Rectal smooth muscle tissue (tissue), 1 donor: ENCODE measurements around the gene IL1RAPL1.

Source experiments
- H3K27ac ChIP-seq: one replicate; pipeline ENCODE4 v1.7.0; 2013; ENCODE audit warnings: low read depth, low read length, inconsistent platforms
- H3K27me3 ChIP-seq: one replicate; pipeline ENCODE4 v1.7.0; 2013; ENCODE audit warnings: low read length; ENCODE audit not compliant: control insufficient read depth, insufficient read depth
- H3K36me3 ChIP-seq: one replicate; pipeline ENCODE4 v1.7.0; 2013; ENCODE audit warnings: low read length; ENCODE audit not compliant: control insufficient read depth, insufficient read depth
- H3K4me1 ChIP-seq: one replicate; pipeline ENCODE4 v1.7.0; 2013; ENCODE audit warnings: low read length; ENCODE audit not compliant: control insufficient read depth, insufficient read depth
- H3K4me3 ChIP-seq: one replicate; pipeline ENCODE4 v1.7.0; 2013; ENCODE audit warnings: low read length
- H3K9ac ChIP-seq: one replicate; pipeline ENCODE4 v1.7.0; 2013; ENCODE audit warnings: low read length

The IL1RAPL1 gene

GRCh38 chrX:29870608-29871007 is 1283.4 kb downstream of the IL1RAPL1 start:
- H3K9ac ChIP-seq: no peak overlapping the region
- H3K4me3 ChIP-seq: no peak overlapping the region
- H3K27ac ChIP-seq: no peak overlapping the region
- H3K27me3 ChIP-seq: no peaks in the 10 kb centered on the region
- H3K36me3 ChIP-seq: no peaks in the 10 kb centered on the region
- H3K4me1 ChIP-seq: no peaks in the 10 kb centered on the region

- Histone ChIP-seq H3K36me3 (no peaks in the 10 kb centered on the region), H3K9ac (no peak overlapping the region), H3K27ac (no peak overlapping the region), H3K4me3 (no peak overlapping the region), H3K4me1 (no peaks in the 10 kb centered on the region), H3K27me3 (no peaks in the 10 kb centered on the region)
Measured at GRCh38 chrX:29872831-29873230, 1285.6 kb downstream of the IL1RAPL1 start.

GRCh38 chrX:29876733-29877132 is 1289.5 kb downstream of the IL1RAPL1 start:
- Histone ChIP-seq H3K9ac (no peak overlapping the region), H3K4me1 (no peaks in the 10 kb centered on the region), H3K4me3 (no peak overlapping the region), H3K36me3 (no peaks in the 10 kb centered on the region), H3K27ac (no peak overlapping the region), H3K27me3 (no peaks in the 10 kb centered on the region)

GRCh38 chrX:29880977-29881376 is 1293.7 kb downstream of the IL1RAPL1 start:
- Histone ChIP-seq H3K27ac (no peak overlapping the region), H3K27me3 (no peaks in the 10 kb centered on the region), H3K4me3 (no peak overlapping the region), H3K9ac (no peak overlapping the region), H3K4me1 (no peaks in the 10 kb centered on the region), H3K36me3 (no peaks in the 10 kb centered on the region)

- no peak overlapping the region for H3K27ac ChIP-seq
- no peaks in the 10 kb centered on the region for H3K4me1 ChIP-seq
- no peak overlapping the region for H3K9ac ChIP-seq
- H3K36me3 ChIP-seq: no peaks in the 10 kb centered on the region
- no peak overlapping the region for H3K4me3 ChIP-seq
- H3K27me3 ChIP-seq: no peaks in the 10 kb centered on the region
Measured at GRCh38 chrX:29890004-29890403, 1302.8 kb downstream of the IL1RAPL1 start.

- Histone ChIP-seq H3K27me3 (no peaks in the 10 kb centered on the region), H3K27ac (no peak overlapping the region), H3K36me3 (no peaks in the 10 kb centered on the region), H3K9ac (no peak overlapping the region), H3K4me3 (no peak overlapping the region), H3K4me1 (no peaks in the 10 kb centered on the region)
Measured at GRCh38 chrX:29890646-29891200, 1303.5 kb downstream of the IL1RAPL1 start.

GRCh38 chrX:29902004-29902403 is 1314.8 kb downstream of the IL1RAPL1 start:
- Histone ChIP-seq H3K4me1 (no peaks in the 10 kb centered on the region), H3K4me3 (no peak overlapping the region), H3K9ac (no peak overlapping the region), H3K27me3 (no peaks in the 10 kb centered on the region), H3K36me3 (no peaks in the 10 kb centered on the region), H3K27ac (no peak overlapping the region)

GRCh38 chrX:29903360-29903759 is 1316.1 kb downstream of the IL1RAPL1 start:
- Histone ChIP-seq H3K36me3 (no peaks in the 10 kb centered on the region), H3K9ac (no peak overlapping the region), H3K4me3 (no peak overlapping the region), H3K27ac (no peak overlapping the region), H3K27me3 (no peaks in the 10 kb centered on the region), H3K4me1 (no peaks in the 10 kb centered on the region)

- no peaks in the 10 kb centered on the region for H3K4me1 ChIP-seq
- H3K9ac ChIP-seq: no peak overlapping the region
- no peaks in the 10 kb centered on the region for H3K27me3 ChIP-seq
- no peak overlapping the region for H3K27ac ChIP-seq
- no peak overlapping the region for H3K4me3 ChIP-seq
- H3K36me3 ChIP-seq: no peaks in the 10 kb centered on the region
Measured at GRCh38 chrX:29911673-29912072, 1324.4 kb downstream of the IL1RAPL1 start.

- Histone ChIP-seq H3K36me3 (no peaks in the 10 kb centered on the region), H3K27ac (no peak overlapping the region), H3K4me3 (no peak overlapping the region), H3K9ac (no peak overlapping the region), H3K4me1 (no peaks in the 10 kb centered on the region), H3K27me3 (no peaks in the 10 kb centered on the region)
Measured at GRCh38 chrX:29913647-29914046, 1326.4 kb downstream of the IL1RAPL1 start.

- no peaks in the 10 kb centered on the region for H3K36me3 ChIP-seq
- H3K4me1 ChIP-seq: no peaks in the 10 kb centered on the region
- H3K4me3 ChIP-seq: no peak overlapping the region
- H3K27me3 ChIP-seq: no peaks in the 10 kb centered on the region
- H3K27ac ChIP-seq: no peak overlapping the region
- no peak overlapping the region for H3K9ac ChIP-seq
Measured at GRCh38 chrX:29922607-29923006, 1335.4 kb downstream of the IL1RAPL1 start.

- H3K27ac ChIP-seq: no peak overlapping the region
- no peaks in the 10 kb centered on the region for H3K36me3 ChIP-seq
- no peak overlapping the region for H3K9ac ChIP-seq
- no peak overlapping the region for H3K4me3 ChIP-seq
- H3K4me1 ChIP-seq: no peaks in the 10 kb centered on the region
- no peaks in the 10 kb centered on the region for H3K27me3 ChIP-seq
Measured at GRCh38 chrX:29926056-29926455, 1338.8 kb downstream of the IL1RAPL1 start.

- H3K27me3 ChIP-seq: no peaks in the 10 kb centered on the region
- H3K4me3 ChIP-seq: no peak overlapping the region
- no peak overlapping the region for H3K27ac ChIP-seq
- H3K4me1 ChIP-seq: no peaks in the 10 kb centered on the region
- H3K9ac ChIP-seq: no peak overlapping the region
- H3K36me3 ChIP-seq: no peaks in the 10 kb centered on the region
Measured at GRCh38 chrX:29926659-29927058, 1339.4 kb downstream of the IL1RAPL1 start.
